NT2/D1 (cell line): Measurements from ENCODE around the gene TRIM72.

Experiments used
- DNase-seq: peaks from one replicate; pipeline ENCODE4 v3.0.0-alpha.2; 2011; ENCODE audit warnings: low read depth, low spot score
- H3K27me3 ChIP-seq: 2 replicates; pipeline ENCODE4 v1.6.0; 2011; ENCODE audit warnings: mild to moderate bottlenecking; ENCODE audit not compliant: insufficient read length, insufficient read depth
- H3K36me3 ChIP-seq: 2 replicates; pipeline ENCODE4 v1.6.1; 2011; ENCODE audit warnings: mild to moderate bottlenecking, low read length, mixed read lengths; ENCODE audit not compliant: insufficient read depth, insufficient read length
- H3K4me1 ChIP-seq: 2 replicates; pipeline ENCODE4 v1.5.1; 2011; ENCODE audit not compliant: insufficient read depth, insufficient read length
- H3K4me3 ChIP-seq: 2 replicates; pipeline ENCODE4 v1.5.1; 2011; ENCODE audit warnings: low read depth; ENCODE audit not compliant: insufficient read length
- H3K9ac ChIP-seq: 2 replicates; pipeline ENCODE4 v1.6.0; 2011; ENCODE audit warnings: low read depth; ENCODE audit not compliant: insufficient read length
- H3K9me3 ChIP-seq: 2 replicates; pipeline ENCODE4 v1.5.1; 2011; ENCODE audit warnings: mild to moderate bottlenecking, low read length; ENCODE audit not compliant: insufficient read depth
- SUZ12 ChIP-seq: IDR thresholded peaks from 2 replicates; pipeline ENCODE4 v1.6.1; 2011; ENCODE audit not compliant: insufficient read length, insufficient read depth; ENCODE audit errors: extremely low read depth
- YY1 ChIP-seq: IDR thresholded peaks from 2 replicates; pipeline ENCODE4 v1.6.1; 2011; ENCODE audit not compliant: insufficient read length, insufficient read depth
- ZNF274 ChIP-seq: IDR thresholded peaks from 2 replicates; pipeline ENCODE4 v1.6.1; 2011; ENCODE audit warnings: mild to moderate bottlenecking, low read depth, low read length

The TRIM72 gene

DNA sequence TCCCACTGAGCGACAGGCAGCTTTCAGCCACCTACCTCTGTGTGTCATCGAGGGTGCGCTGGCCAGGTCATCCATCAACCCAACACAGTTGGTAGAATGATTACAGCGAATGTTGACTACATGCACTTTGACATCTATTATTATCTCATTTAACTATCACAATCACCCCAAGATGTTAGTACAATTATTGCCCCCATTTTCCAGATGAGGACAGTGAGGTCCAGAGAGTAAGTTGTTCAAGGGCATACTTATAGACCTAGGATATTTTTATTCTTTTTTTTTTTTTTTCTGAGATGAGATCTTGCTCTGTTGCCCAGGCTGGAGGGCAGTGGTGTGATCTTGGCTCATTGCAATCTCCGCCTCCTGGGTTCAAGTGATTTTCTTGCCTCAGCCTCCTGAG lies 37.5 kb downstream of the TRIM72 start:
- no peaks in the 10 kb centered on the region for H3K9me3 ChIP-seq
- no peak for DNase-seq
- no peaks in the 10 kb centered on the region for H3K36me3 ChIP-seq
- no peaks in the 10 kb centered on the region for H3K27me3 ChIP-seq
- TF ChIP-seq ZNF274 (no peak), SUZ12 (no peak), YY1 (no peak)
- H3K4me3 ChIP-seq: no peak overlapping the region
- H3K9ac ChIP-seq: no peak overlapping the region
- H3K4me1 ChIP-seq: peaks cover 3% of the 10 kb centered on the region

DNA sequence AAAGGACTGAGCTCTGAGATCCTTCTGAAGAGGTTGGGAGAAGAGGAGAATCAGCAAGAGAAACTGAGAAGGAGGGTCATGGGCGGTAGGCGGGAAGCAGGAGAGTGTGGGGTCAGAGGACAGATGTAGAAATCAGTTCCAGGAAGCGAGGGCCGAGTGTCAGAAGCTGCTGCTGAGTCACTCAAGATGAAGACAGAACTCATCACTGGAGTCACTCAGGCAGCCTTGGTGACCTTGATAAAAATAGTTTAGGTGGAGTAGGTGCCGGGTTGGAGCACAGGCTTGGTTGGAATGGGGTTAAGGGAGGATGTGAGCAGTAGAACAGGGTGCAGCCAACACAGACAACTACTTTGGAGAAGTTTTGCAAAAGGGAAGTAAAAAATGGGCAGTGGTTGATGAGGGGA lies 39.7 kb downstream of the TRIM72 start:
- Histone ChIP-seq H3K4me3 (no peak overlapping the region), H3K9me3 (no peaks in the 10 kb centered on the region), H3K27me3 (no peaks in the 10 kb centered on the region), H3K36me3 (no peaks in the 10 kb centered on the region), H3K9ac (no peak overlapping the region), H3K4me1 (peaks cover 3% of the 10 kb centered on the region)
- no peak for TF ChIP-seq ZNF274
- TF ChIP-seq YY1: no peak
- no peak for TF ChIP-seq SUZ12
- DNase-seq: no peak

DNA sequence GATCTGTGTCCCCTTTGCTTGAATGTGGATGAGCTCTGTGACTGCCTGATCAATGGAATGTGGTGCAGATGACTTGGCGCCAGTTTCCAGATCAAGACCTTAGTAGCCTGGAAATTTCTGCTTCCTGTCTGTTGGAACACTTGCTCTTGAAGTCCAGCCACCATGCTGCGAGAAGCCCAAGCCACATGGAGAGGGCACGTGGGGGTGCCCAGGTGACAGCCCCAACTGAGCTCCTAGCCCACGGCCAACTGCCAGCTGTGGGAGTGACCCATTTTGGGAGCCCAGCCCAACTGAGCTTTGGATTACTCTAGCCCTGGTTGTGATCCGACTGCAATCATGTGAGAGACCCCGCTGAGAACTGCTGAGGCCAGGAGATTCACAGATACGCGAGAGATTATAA lies 42.5 kb downstream of the TRIM72 start:
- peaks cover 3% of the 10 kb centered on the region for H3K4me1 ChIP-seq
- no peaks in the 10 kb centered on the region for H3K36me3 ChIP-seq
- TF ChIP-seq ZNF274: no peak
- no peak for TF ChIP-seq YY1
- TF ChIP-seq SUZ12: no peak
- H3K9me3 ChIP-seq: no peaks in the 10 kb centered on the region
- no peak overlapping the region for H3K9ac ChIP-seq
- H3K4me3 ChIP-seq: no peak overlapping the region
- H3K27me3 ChIP-seq: no peaks in the 10 kb centered on the region
- DNase-seq: no peak

DNA sequence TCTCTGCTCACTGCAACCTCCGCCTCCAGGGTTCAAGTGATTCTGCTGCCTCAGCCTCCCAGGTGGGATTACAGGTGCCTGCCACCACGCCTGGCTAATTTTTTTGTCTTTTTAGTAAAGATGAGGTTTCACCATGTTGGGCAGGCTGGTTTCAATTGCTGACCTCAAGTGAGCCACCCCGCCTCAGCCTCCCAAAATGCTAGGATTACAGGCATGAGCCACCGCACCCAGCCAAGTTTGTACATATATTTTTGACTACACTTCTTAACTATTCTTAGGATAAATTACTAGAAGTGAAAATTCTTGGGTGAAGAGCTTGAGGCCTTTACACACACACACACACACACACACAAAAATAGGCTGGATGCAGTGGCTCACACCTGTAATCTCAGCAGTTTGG lies 44.4 kb downstream of the TRIM72 start:
- no peak overlapping the region for H3K4me3 ChIP-seq
- DNase-seq: no peak
- TF ChIP-seq ZNF274 (no peak), SUZ12 (no peak), YY1 (no peak)
- no peaks in the 10 kb centered on the region for H3K36me3 ChIP-seq
- no peaks in the 10 kb centered on the region for H3K4me1 ChIP-seq
- no peaks in the 10 kb centered on the region for H3K9me3 ChIP-seq
- H3K9ac ChIP-seq: no peak overlapping the region
- H3K27me3 ChIP-seq: no peaks in the 10 kb centered on the region

DNA sequence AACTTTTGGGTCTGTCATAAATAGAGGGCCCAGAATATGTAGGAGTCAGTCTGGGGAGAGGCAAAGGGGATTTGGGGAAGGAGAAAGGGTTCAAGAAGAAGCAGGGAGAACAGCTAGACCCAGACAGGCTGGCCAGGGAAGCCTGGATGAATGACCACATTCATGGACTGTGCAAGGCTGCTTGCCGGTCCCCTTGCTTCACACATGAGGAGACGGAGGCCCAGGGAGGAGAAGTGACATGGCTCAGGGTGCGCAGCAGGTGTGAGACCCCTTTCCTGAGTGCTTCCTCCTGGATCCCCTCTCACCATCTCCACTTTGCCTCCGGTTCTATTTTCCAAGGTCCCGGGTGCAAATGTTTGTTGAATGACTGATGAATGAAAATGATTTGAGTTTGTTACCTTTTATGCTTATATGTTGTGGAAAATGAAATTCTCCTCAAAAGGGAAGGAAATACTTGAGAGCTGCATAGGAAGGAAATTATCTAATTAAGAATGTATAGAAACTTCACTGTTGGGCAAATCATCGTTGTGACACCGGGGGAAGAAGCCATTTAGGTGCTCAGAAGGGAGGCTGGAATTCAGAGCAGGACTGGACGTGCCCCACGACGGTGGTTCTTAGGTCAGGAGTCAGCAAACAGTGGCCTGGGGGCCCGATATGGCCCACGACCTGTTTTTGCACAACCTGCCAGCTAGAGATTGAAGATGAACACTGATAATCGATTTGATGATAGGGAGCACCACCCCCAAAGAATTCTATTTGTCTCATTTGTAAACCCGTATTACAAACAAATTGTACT lies 46.4 kb downstream of the TRIM72 start:
- Histone ChIP-seq H3K27me3 (no peaks in the 10 kb centered on the region), H3K4me3 (no peak overlapping the region), H3K9me3 (no peaks in the 10 kb centered on the region), H3K9ac (no peak overlapping the region), H3K36me3 (no peaks in the 10 kb centered on the region), H3K4me1 (peaks cover under 1% of the 10 kb centered on the region)
- DNase-seq: no peak
- TF ChIP-seq SUZ12: no peak
- TF ChIP-seq YY1: no peak
- no peak for TF ChIP-seq ZNF274

DNA sequence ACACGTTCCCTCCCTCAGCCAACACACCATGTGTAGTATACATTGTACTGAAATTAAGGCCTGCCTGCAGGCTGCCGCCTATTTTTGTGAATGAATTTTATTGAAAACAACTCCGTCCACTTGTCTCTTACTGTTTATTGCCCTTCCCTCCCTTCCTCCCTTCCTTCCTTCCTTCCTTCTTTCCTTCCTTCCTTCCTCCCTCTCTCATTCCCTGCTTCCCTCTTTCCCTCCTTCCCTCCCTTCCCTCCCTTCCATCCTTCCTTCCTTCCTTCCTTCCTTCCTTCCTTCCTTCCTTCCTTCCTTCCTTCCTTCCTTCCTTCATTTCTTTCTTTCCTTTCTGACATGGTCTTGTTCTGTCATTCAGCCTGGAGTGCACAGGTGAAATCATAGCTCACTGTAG lies 48.2 kb downstream of the TRIM72 start:
- Histone ChIP-seq H3K4me3 (no peak overlapping the region), H3K9me3 (no peaks in the 10 kb centered on the region), H3K4me1 (peaks cover 2% of the 10 kb centered on the region), H3K9ac (no peak overlapping the region), H3K27me3 (no peaks in the 10 kb centered on the region), H3K36me3 (no peaks in the 10 kb centered on the region)
- no peak for TF ChIP-seq ZNF274
- TF ChIP-seq YY1: no peak
- no peak for TF ChIP-seq SUZ12
- no peak for DNase-seq

DNA sequence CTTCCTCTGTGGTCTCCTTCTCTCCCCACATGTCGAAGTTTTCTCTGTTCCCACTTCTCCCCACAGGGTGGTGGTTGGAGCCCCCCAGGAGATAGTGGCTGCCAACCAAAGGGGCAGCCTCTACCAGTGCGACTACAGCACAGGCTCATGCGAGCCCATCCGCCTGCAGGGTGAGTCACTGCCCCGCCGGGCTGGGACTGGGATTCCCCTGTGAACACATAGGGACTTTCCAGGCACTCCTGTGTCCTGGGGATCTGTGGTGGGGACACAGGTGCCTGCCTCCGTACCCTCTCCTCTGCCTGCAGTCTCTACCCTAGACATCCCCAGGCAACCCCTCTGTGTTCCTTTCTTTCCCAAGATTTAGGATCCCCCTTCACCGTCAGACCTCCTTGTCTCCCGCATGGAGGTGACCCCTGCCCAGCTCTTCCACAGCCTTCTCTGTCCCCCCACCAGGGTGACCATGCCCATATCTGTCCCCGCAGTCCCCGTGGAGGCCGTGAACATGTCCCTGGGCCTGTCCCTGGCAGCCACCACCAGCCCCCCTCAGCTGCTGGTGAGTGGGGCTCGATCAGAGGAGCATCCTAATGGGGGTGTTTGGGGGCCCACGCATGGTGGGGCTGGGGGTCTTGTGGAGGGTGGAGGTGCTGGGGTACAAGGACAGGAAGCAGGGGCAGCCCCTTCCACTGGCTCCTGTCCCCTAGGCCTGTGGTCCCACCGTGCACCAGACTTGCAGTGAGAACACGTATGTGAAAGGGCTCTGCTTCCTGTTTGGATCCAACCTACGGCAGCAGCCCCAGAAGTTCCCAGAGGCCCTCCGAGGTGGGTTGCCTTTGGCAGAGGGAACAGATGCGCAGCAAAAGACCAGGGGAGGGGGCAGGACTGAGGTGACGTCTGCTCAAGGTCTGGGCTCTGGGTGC lies 51.7 kb downstream of the TRIM72 start:
- Histone ChIP-seq H3K36me3 (no peaks in the 10 kb centered on the region), H3K9me3 (no peaks in the 10 kb centered on the region), H3K9ac (no peak overlapping the region), H3K27me3 (no peaks in the 10 kb centered on the region), H3K4me1 (peaks cover 4% of the 10 kb centered on the region), H3K4me3 (no peak overlapping the region)
- no peak for DNase-seq
- TF ChIP-seq ZNF274: no peak
- no peak for TF ChIP-seq SUZ12
- TF ChIP-seq YY1: no peak
